Suprapubic skin (tissue), 3 donors: Measurements from ENCODE around the gene HOXA9.

Source experiments
- EP300 ChIP-seq: sonication (generic); formaldehyde crosslinking; IDR thresholded peaks from one replicate; pipeline ENCODE4 v1.6.1; 2017; ENCODE audit warnings: antibody characterized with exemption
- TF ChIP-seq, protein P1 (sequence below), 2 donors: fragments of 200-600 bp in 1 of 2; fragments of 450-650 bp in 1 of 2; sonication (generic) in 1 of 2; IDR thresholded peaks; one replicate each; pipeline ENCODE4 v1.5.1; 2016 to 2019; ENCODE audit warnings: antibody characterized with exemption in 2 of 2, mild to moderate bottlenecking in 1 of 2, moderate library complexity in 1 of 2

DNA sequence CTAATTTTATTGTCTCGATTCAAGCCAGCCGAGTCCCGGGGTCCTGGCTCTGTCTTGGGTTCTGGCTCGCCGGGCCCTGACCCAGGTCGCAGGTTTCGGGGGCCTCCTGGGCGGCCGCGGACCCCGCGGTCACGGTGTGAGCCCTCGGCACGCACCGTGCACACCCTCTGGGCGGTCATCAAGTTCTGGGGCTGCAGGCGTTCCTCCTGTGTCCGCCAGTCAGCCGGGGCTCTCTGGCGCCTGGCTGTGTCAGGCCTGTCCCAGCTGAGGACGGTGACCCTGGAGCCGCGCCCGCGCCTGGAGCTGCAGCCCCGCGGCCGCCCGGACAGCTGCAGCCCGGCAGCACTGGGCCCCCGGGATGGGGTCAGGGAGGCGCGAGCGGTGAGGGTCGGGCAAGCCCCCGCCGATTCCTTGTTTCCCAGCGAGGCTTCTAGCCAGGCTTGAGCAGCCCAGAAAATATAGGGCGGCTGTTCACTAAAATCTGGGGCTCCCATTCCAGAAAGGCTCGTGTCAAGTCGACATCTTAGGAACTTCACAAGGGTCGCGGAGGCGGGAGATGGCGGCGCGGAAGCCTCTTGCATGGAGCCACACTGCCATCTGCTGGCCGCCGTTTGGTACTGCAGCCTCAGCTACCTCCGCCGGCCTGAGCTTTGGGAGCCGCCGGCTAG, 4.7 kb downstream of the HOXA9 start:
- TF ChIP-seq, protein P1, sequence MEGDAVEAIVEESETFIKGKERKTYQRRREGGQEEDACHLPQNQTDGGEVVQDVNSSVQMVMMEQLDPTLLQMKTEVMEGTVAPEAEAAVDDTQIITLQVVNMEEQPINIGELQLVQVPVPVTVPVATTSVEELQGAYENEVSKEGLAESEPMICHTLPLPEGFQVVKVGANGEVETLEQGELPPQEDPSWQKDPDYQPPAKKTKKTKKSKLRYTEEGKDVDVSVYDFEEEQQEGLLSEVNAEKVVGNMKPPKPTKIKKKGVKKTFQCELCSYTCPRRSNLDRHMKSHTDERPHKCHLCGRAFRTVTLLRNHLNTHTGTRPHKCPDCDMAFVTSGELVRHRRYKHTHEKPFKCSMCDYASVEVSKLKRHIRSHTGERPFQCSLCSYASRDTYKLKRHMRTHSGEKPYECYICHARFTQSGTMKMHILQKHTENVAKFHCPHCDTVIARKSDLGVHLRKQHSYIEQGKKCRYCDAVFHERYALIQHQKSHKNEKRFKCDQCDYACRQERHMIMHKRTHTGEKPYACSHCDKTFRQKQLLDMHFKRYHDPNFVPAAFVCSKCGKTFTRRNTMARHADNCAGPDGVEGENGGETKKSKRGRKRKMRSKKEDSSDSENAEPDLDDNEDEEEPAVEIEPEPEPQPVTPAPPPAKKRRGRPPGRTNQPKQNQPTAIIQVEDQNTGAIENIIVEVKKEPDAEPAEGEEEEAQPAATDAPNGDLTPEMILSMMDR (IDR thresholded peaks at IDR 0.05), result peak; percentile 98 to 99
- no peak for TF ChIP-seq EP300
